ENCODE data around the gene PKP1.

The PKP1 gene

DNA sequence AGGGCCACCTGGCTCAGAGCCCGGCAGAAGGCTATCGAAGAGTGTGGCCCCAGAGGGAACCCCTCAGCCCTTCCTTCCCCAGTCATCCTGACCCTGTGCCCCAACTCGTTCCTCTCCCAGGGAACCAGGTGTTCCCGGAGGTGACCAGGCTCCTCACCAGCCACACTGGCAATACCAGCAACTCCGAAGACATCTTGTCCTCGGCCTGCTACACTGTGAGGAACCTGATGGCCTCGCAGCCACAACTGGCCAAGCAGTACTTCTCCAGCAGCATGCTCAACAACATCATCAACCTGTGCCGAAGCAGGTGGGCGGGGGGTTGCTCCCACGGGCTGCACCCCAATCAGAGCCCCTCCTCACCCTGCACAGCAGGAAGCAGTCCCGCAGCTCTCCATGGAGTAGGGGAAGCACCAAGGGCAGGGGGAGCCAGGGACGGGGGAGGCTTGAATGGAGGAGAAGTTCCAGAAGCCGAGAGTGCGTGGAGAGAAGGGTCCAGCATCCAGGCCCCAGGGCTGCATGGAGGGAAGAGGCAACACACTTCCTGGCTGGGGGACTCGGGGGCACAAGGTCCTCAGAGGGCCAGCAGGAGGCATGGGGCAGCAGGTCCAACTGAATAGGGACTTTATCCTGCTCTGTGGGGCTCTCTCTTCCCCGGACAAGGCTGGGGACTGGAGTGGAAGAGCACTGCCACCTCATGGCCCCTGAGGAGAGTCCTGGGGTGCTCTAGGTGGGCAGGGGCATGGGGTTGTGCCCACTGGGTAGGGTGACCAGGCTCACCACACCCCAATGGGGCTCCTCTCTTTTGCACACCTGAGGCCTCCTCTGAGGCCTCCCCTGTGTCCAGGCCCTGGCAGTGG lies 41.7 kb downstream of the PKP1 start:
- Histone ChIP-seq H3K79me1 (ENCODE audit: low read depth, low read length) (no peaks in the 10 kb centered on the region), H2BK120ac (ENCODE audit: low read depth, low read length) (no peak overlapping the region), H3K9ac (ENCODE audit: low read depth, low read length, poor library complexity) (peak overlapping the region; percentile 0), H3K27me3 (ENCODE audit: control insufficient read depth in 3 of 3, insufficient read depth in 3 of 3, low read depth in 1 of 3, low read length in 3 of 3) (peaks cover 0 to 42% (median 0%) of the 10 kb centered on the region in 3 experiments), H2BK15ac (ENCODE audit: low read length) (no peak overlapping the region), H3K4me1 (ENCODE audit: control insufficient read depth in 2 of 2, insufficient read depth in 1 of 2, low read depth in 1 of 2, low read length in 2 of 2) (no peaks in the 10 kb centered on the region), H3K36me3 (replicated peaks in 1 of 2; ENCODE audit: control insufficient read depth in 2 of 2, insufficient read depth in 2 of 2, low read length in 2 of 2) (no peaks in the 10 kb centered on the region), H2AK5ac (ENCODE audit: low read depth, low read length) (peak overlapping the region; percentile 50), H2BK5ac (ENCODE audit: low read length) (no peak overlapping the region), H3K9me3 (replicated peaks in 1 of 2; ENCODE audit: control insufficient read depth in 2 of 2, insufficient read depth in 1 of 2, low read depth in 1 of 2, low read length in 2 of 2) (no peaks in the 10 kb centered on the region), H4K91ac (ENCODE audit: low read depth, low read length, poor library complexity) (no peak overlapping the region), H3K14ac (ENCODE audit: low read length) (no peak overlapping the region), H3K4ac (ENCODE audit: low read length) (no peak overlapping the region), H3K18ac (ENCODE audit: low read length) (peak overlapping the region; percentile 58), H2BK12ac (ENCODE audit: low read length) (no peak overlapping the region), H3K27ac (replicated peaks; ENCODE audit: low read length) (no peak overlapping the region), H4K8ac (ENCODE audit: low read depth, low read length) (no peak overlapping the region), H3K23ac (ENCODE audit: low read depth, low read length, poor library complexity) (peak overlapping the region; percentile 49), H3K4me3 (ENCODE audit: low read length in 2 of 2) (no peak overlapping the region), H3K4me2 (ENCODE audit: insufficient read depth, low read length, poor library complexity, severe bottlenecking) (no peak overlapping the region), H2AFZ (ENCODE audit: low read length) (no peak overlapping the region)
- no CpG with 5 or more reads among the region's 16 CpGs for WGBS, 2 donors (ENCODE audit: extremely low coverage in 2 of 2, insufficient read length in 2 of 2, insufficient replicate concordance in 1 of 2)
- DNase-seq (ENCODE audit: low spot score) = no peak

DNA sequence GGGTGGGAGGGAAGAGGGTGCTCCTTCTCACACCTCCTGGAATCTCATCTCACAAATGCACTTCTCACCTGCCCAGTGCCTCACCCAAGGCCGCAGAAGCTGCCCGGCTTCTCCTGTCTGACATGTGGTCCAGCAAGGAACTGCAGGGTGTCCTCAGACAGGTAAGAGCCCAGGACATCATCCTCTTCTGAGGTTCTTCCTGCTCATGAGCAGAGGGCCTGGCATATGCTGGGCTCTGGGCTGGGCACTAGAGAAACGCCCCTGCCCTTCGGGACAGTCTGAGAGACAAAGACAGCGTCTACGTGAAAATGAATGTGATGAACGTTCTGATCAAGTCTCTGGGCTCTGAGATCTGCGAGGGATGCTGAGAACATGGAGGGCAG lies 42.4 kb downstream of the PKP1 start:
- no peak overlapping the region for H2BK5ac ChIP-seq (ENCODE audit: low read length)
- no peak for DNase-seq (ENCODE audit: low spot score)
- peak overlapping the region; percentile 48 for H3K18ac ChIP-seq (ENCODE audit: low read length)
- H3K4me3 ChIP-seq (ENCODE audit: low read length in 2 of 2) = no peak overlapping the region
- H3K4ac ChIP-seq (ENCODE audit: low read length) = no peak overlapping the region
- no peaks in the 10 kb centered on the region for H3K79me1 ChIP-seq (ENCODE audit: low read depth, low read length)
- H4K8ac ChIP-seq (ENCODE audit: low read depth, low read length) = no peak overlapping the region
- peaks cover 0 to 40% (median 0%) of the 10 kb centered on the region in 3 experiments for H3K27me3 ChIP-seq (ENCODE audit: control insufficient read depth in 3 of 3, insufficient read depth in 3 of 3, low read depth in 1 of 3, low read length in 3 of 3)
- H2AFZ ChIP-seq (ENCODE audit: low read length) = no peak overlapping the region
- H3K4me2 ChIP-seq (ENCODE audit: insufficient read depth, low read length, poor library complexity, severe bottlenecking) = no peak overlapping the region
- no peak overlapping the region for H3K14ac ChIP-seq (ENCODE audit: low read length)
- no CpG with 5 or more reads among the region's 8 CpGs for WGBS, 2 donors (ENCODE audit: extremely low coverage in 2 of 2, insufficient read length in 2 of 2, insufficient replicate concordance in 1 of 2)
- H3K36me3 ChIP-seq (replicated peaks in 1 of 2; ENCODE audit: control insufficient read depth in 2 of 2, insufficient read depth in 2 of 2, low read length in 2 of 2) = no peaks in the 10 kb centered on the region
- no peaks in the 10 kb centered on the region for H3K9me3 ChIP-seq (replicated peaks in 1 of 2; ENCODE audit: control insufficient read depth in 2 of 2, insufficient read depth in 1 of 2, low read depth in 1 of 2, low read length in 2 of 2)
- no peak overlapping the region for H4K91ac ChIP-seq (ENCODE audit: low read depth, low read length, poor library complexity)
- no peak overlapping the region for H3K23ac ChIP-seq (ENCODE audit: low read depth, low read length, poor library complexity)
- H3K4me1 ChIP-seq (ENCODE audit: control insufficient read depth in 2 of 2, insufficient read depth in 1 of 2, low read depth in 1 of 2, low read length in 2 of 2) = no peaks in the 10 kb centered on the region
- H2BK120ac ChIP-seq (ENCODE audit: low read depth, low read length) = no peak overlapping the region
- no peak overlapping the region for H3K27ac ChIP-seq (replicated peaks; ENCODE audit: low read length)
- no peak overlapping the region for H3K9ac ChIP-seq (ENCODE audit: low read depth, low read length, poor library complexity)
- H2AK5ac ChIP-seq (ENCODE audit: low read depth, low read length) = no peak overlapping the region
- no peak overlapping the region for H2BK12ac ChIP-seq (ENCODE audit: low read length)
- H2BK15ac ChIP-seq (ENCODE audit: low read length) = no peak overlapping the region

DNA sequence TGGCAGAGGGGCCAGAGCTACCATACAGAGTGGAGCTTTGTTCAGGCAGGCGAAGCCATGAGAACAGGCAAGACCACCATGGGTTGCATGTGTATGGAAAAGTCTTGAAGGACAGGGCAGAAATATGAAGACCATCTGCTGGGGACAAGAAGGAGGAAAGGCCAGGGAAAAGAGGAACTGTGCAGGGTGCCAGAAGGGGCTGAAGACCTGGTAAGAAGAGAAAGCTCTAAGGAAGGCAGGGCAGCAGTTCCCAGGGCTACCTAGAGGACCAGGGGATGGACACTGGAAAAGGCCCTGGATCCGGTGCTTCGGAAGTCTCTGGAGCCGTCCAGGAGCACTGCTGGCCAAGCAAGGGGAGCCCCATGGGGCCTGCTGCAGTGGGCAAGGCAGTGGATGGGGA lies 43.4 kb downstream of the PKP1 start:
- Histone ChIP-seq H3K18ac (ENCODE audit: low read length) (no peak overlapping the region), H3K27ac (replicated peaks; ENCODE audit: low read length) (no peak overlapping the region), H2BK12ac (ENCODE audit: low read length) (no peak overlapping the region), H3K27me3 (ENCODE audit: control insufficient read depth in 3 of 3, insufficient read depth in 3 of 3, low read depth in 1 of 3, low read length in 3 of 3) (peaks cover 0 to 40% (median 0%) of the 10 kb centered on the region in 3 experiments), H3K4me3 (ENCODE audit: low read length in 2 of 2) (no peak overlapping the region), H3K4ac (ENCODE audit: low read length) (no peak overlapping the region), H2BK120ac (ENCODE audit: low read depth, low read length) (no peak overlapping the region), H3K9me3 (replicated peaks in 1 of 2; ENCODE audit: control insufficient read depth in 2 of 2, insufficient read depth in 1 of 2, low read depth in 1 of 2, low read length in 2 of 2) (no peaks in the 10 kb centered on the region), H3K23ac (ENCODE audit: low read depth, low read length, poor library complexity) (no peak overlapping the region), H2BK5ac (ENCODE audit: low read length) (no peak overlapping the region), H2AK5ac (ENCODE audit: low read depth, low read length) (no peak overlapping the region), H4K8ac (ENCODE audit: low read depth, low read length) (no peak overlapping the region), H3K79me1 (ENCODE audit: low read depth, low read length) (no peaks in the 10 kb centered on the region), H3K9ac (ENCODE audit: low read depth, low read length, poor library complexity) (no peak overlapping the region), H3K14ac (ENCODE audit: low read length) (no peak overlapping the region), H3K36me3 (replicated peaks in 1 of 2; ENCODE audit: control insufficient read depth in 2 of 2, insufficient read depth in 2 of 2, low read length in 2 of 2) (no peaks in the 10 kb centered on the region), H2AFZ (ENCODE audit: low read length) (no peak overlapping the region), H2BK15ac (ENCODE audit: low read length) (no peak overlapping the region), H4K91ac (ENCODE audit: low read depth, low read length, poor library complexity) (no peak overlapping the region), H3K4me2 (ENCODE audit: insufficient read depth, low read length, poor library complexity, severe bottlenecking) (no peak overlapping the region), H3K4me1 (ENCODE audit: control insufficient read depth in 2 of 2, insufficient read depth in 1 of 2, low read depth in 1 of 2, low read length in 2 of 2) (no peaks in the 10 kb centered on the region)
- DNase-seq (ENCODE audit: low spot score) = no peak
- no CpG with 5 or more reads among the region's 4 CpGs for WGBS, 2 donors (ENCODE audit: extremely low coverage in 2 of 2, insufficient read length in 2 of 2, insufficient replicate concordance in 1 of 2)

DNA sequence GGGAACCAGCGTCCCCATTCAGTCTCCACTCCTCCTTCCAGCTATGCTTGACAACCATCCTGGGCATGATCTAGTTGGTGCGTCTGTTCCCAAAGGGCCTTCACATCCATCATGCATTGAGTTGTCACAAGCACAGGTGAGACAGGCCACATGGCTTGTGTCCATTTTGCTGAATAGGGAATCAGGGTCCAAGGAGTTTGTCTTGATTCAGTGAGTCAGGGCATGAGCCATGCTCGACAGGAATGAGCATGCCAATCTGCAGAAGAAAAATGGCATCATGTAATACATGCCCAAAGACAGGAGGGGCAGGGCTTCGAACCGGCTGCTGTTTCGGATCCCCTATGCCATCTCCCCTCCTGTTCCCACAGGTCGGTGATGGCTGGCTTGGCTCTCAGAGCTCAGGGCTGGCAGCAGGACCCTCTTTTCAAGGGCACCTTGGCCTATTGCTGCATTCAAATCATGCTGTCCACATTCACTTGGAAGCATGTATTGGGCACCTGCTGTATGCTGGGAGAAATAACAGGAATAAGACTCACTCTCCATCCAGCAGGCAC lies 44.5 kb downstream of the PKP1 start:
- H3K9ac ChIP-seq (ENCODE audit: low read depth, low read length, poor library complexity) = no peak overlapping the region
- no peak overlapping the region for H2BK15ac ChIP-seq (ENCODE audit: low read length)
- no peak overlapping the region for H2AFZ ChIP-seq (ENCODE audit: low read length)
- no peak overlapping the region for H2BK12ac ChIP-seq (ENCODE audit: low read length)
- no peaks in the 10 kb centered on the region for H3K79me1 ChIP-seq (ENCODE audit: low read depth, low read length)
- no peak overlapping the region for H3K27ac ChIP-seq (replicated peaks; ENCODE audit: low read length)
- no peak overlapping the region for H3K23ac ChIP-seq (ENCODE audit: low read depth, low read length, poor library complexity)
- H3K4me2 ChIP-seq (ENCODE audit: insufficient read depth, low read length, poor library complexity, severe bottlenecking) = no peak overlapping the region
- no peak overlapping the region for H4K8ac ChIP-seq (ENCODE audit: low read depth, low read length)
- no peak overlapping the region for H3K4ac ChIP-seq (ENCODE audit: low read length)
- no peak overlapping the region for H2BK5ac ChIP-seq (ENCODE audit: low read length)
- no peak overlapping the region for H3K14ac ChIP-seq (ENCODE audit: low read length)
- no peak overlapping the region for H2AK5ac ChIP-seq (ENCODE audit: low read depth, low read length)
- DNase-seq (ENCODE audit: low spot score) = no peak
- no peak overlapping the region for H4K91ac ChIP-seq (ENCODE audit: low read depth, low read length, poor library complexity)
- H2BK120ac ChIP-seq (ENCODE audit: low read depth, low read length) = no peak overlapping the region
- no peaks in the 10 kb centered on the region for H3K4me1 ChIP-seq (ENCODE audit: control insufficient read depth in 2 of 2, insufficient read depth in 1 of 2, low read depth in 1 of 2, low read length in 2 of 2)
- H3K27me3 ChIP-seq (ENCODE audit: control insufficient read depth in 3 of 3, insufficient read depth in 3 of 3, low read depth in 1 of 3, low read length in 3 of 3) = peaks cover 0 to 38% (median 0%) of the 10 kb centered on the region in 3 experiments
- H3K9me3 ChIP-seq (replicated peaks in 1 of 2; ENCODE audit: control insufficient read depth in 2 of 2, insufficient read depth in 1 of 2, low read depth in 1 of 2, low read length in 2 of 2) = no peaks in the 10 kb centered on the region
- H3K36me3 ChIP-seq (replicated peaks in 1 of 2; ENCODE audit: control insufficient read depth in 2 of 2, insufficient read depth in 2 of 2, low read length in 2 of 2) = no peaks in the 10 kb centered on the region
- no peak overlapping the region for H3K18ac ChIP-seq (ENCODE audit: low read length)
- WGBS, 2 donors (ENCODE audit: extremely low coverage in 2 of 2, insufficient read length in 2 of 2, insufficient replicate concordance in 1 of 2) = no CpG with 5 or more reads among the region's 7 CpGs
- no peak overlapping the region for H3K4me3 ChIP-seq (ENCODE audit: low read length in 2 of 2)
